ENCODE results near the gene CDKAL1.

DNA sequence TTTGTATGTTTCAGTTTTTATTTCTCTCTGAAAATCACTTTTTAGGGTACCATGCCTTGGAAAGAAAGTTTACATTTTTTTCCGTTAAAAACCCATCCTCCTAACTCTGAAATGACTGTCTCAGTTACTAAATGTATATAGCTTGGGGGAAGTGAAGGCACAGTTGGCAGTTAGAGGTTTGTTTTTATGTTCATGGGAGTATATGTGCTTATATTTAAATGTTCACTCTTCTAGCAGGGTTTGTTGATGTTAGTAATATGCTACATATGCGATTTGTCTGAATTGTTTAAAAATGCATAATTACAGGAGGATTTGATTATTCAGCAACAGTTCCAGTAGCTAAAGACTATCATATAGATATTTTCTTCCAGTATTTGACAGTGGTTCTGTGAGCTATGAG is 31.1 kb downstream of the CDKAL1 start:
- TF ChIP-seq POLR2A (IDR thresholded peaks at IDR 0.05), result no peak
- TF ChIP-seq, protein P1, sequence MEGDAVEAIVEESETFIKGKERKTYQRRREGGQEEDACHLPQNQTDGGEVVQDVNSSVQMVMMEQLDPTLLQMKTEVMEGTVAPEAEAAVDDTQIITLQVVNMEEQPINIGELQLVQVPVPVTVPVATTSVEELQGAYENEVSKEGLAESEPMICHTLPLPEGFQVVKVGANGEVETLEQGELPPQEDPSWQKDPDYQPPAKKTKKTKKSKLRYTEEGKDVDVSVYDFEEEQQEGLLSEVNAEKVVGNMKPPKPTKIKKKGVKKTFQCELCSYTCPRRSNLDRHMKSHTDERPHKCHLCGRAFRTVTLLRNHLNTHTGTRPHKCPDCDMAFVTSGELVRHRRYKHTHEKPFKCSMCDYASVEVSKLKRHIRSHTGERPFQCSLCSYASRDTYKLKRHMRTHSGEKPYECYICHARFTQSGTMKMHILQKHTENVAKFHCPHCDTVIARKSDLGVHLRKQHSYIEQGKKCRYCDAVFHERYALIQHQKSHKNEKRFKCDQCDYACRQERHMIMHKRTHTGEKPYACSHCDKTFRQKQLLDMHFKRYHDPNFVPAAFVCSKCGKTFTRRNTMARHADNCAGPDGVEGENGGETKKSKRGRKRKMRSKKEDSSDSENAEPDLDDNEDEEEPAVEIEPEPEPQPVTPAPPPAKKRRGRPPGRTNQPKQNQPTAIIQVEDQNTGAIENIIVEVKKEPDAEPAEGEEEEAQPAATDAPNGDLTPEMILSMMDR (IDR thresholded peaks at IDR 0.05 in 8 of 11, conservative IDR thresholded peaks at IDR 0.05 in 3 of 11), result no peak
- TF ChIP-seq POLR2AphosphoS5 (IDR thresholded peaks at IDR 0.05), result no peak

Measured in spleen (tissue), 7 donors.